Activated CD8-positive, alpha-beta T cell treated with anti-CD3 and anti-CD28 coated beads for 36 hours (primary cell): ENCODE measurements around the gene DGKD. TPM values are rescaled to one million over a fixed set of nuclear protein-coding genes. Genes with fewer than 3 reads are reported as not detected.

Experiments used
- ATAC-seq: fragments of 200-7000 bp; cut with Tn5 transposase; one replicate; pipeline ENCODE4 v1.10.0; 2021; ENCODE audit warnings: mild to moderate bottlenecking, moderate library complexity
- CTCF ChIA-PET: fragments of 350-600 bp; sonication (Branson Sonifier 250); formaldehyde crosslinking; loops from one replicate; lab custom pipeline; 2021; ENCODE audit warnings: antibody characterized with exemption; lab: Charles Lee
- POLR2A ChIA-PET: fragments of 350-600 bp; sonication (Branson Sonifier 250); formaldehyde crosslinking; loops from one replicate; lab custom pipeline; 2021; ENCODE audit warnings: antibody characterized with exemption; lab: Charles Lee
- DNase-seq: peaks from one replicate; pipeline ENCODE4 v3.0.0-alpha.2; 2020
- H3K27ac Mint-ChIP-seq: one replicate; pipeline ENCODE4 v1.8.0; 2021; ENCODE audit warnings: mild to moderate bottlenecking, mixed read lengths
- H3K27me3 Mint-ChIP-seq: one replicate; pipeline ENCODE4 v1.8.0; 2021; ENCODE audit warnings: mixed read lengths
- H3K36me3 Mint-ChIP-seq: one replicate; pipeline ENCODE4 v1.8.0; 2021; ENCODE audit warnings: low read depth, mixed read lengths
- H3K4me1 Mint-ChIP-seq: one replicate; pipeline ENCODE4 v1.8.0; 2021; ENCODE audit warnings: low read depth, mixed read lengths
- H3K4me3 Mint-ChIP-seq: one replicate; pipeline ENCODE4 v1.8.0; 2021; ENCODE audit warnings: mild to moderate bottlenecking, moderate library complexity, mixed read lengths
- H3K9me3 Mint-ChIP-seq: one replicate; pipeline ENCODE4 v1.8.0; 2021; ENCODE audit warnings: mixed read lengths
- CTCF ChIP-seq: fragments of 200-600 bp; IDR thresholded peaks from one replicate; pipeline ENCODE4 v1.8.0; 2022; ENCODE audit warnings: antibody characterized with exemption, mild to moderate bottlenecking
- intact Hi-C: fragments of 100-400 bp; cut with micrococcal nuclease; formaldehyde crosslinking; loops from one replicate; pipeline ENCODE4 v1.10.0; 2022
- total RNA-seq, 2 experiments: library from RNA; stranded (reverse); gene quantifications; one replicate each; pipeline ENCODE4 v1.2.3, GENCODE V29; 2021

The DGKD gene
- total RNA-seq, 2 experiments from 2014 or later = 89.6 to 99.5 TPM

- Mint-ChIP-seq H3K27ac (peak overlapping the region; percentile 58), H3K4me1 (no peaks in the 10 kb centered on the region), H3K36me3 (peaks cover 35% of the 10 kb centered on the region), H3K4me3 (no peak overlapping the region), H3K27me3 (no peaks in the 10 kb centered on the region), H3K9me3 (no peaks in the 10 kb centered on the region)
- no peak for TF ChIP-seq CTCF
- ChIA-PET CTCF (interaction anchor here (2.3 kb wide), 1 partner anchor 14 kb away, joined by 8 read pairs; no protein-coding TSS in a partner anchor), POLR2A (no interaction called here)
- DNase-seq (no peak), ATAC-seq (no peak)
- intact Hi-C loops = no loop called here
Observed at GRCh38 chr2:233456934-233457333, 102.6 kb downstream of the DGKD start.

- Mint-ChIP-seq H3K4me1 (no peaks in the 10 kb centered on the region), H3K36me3 (peaks cover 34% of the 10 kb centered on the region), H3K27ac (peak overlapping the region; percentile 58), H3K9me3 (no peaks in the 10 kb centered on the region), H3K4me3 (no peak overlapping the region), H3K27me3 (no peaks in the 10 kb centered on the region)
- ATAC-seq = no peak
- DNase-seq = no peak
- ChIA-PET POLR2A (no interaction called here), CTCF (interaction anchor here (2.3 kb wide), 1 partner anchor 14 kb away, joined by 8 read pairs; no protein-coding TSS in a partner anchor)
- intact Hi-C loops = no loop called here
- no peak for TF ChIP-seq CTCF
Observed at GRCh38 chr2:233457356-233457755, 103.1 kb downstream of the DGKD start.

DNA sequence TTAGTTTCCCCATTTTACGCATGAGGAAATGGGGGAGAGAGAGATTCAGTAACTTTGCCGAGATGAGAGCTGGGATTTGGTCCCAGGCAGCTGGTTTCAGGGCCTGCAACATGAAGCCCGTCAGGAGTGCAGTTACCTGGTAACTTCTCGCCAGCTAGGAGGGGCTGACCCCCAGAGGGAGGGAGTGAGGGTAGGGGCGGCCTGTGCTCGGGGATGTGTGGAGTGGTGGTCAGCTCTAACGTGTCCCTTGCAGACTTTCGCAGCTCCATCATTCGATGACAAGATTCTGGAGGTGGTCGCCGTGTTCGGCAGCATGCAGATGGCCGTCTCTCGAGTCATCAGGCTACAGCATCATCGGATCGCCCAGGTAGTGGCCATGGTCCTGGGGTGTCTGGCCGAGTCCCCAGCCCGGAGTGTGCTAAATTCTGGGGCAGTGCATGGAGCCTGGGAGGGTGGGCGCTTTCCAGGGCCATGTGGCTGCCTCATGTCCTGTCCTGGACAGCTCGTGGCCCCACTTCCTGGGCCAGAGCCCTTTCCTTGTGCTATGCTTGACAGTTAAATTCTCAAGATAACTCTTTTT lies 103.8 kb downstream of the DGKD start:
- no peak for DNase-seq
- no peaks in the 10 kb centered on the region for H3K27me3 Mint-ChIP-seq
- no peak for ATAC-seq
- ChIA-PET POLR2A (no interaction called here), CTCF (interaction anchor here (2.1 kb wide), 1 partner anchor 14 kb away, joined by 7 read pairs; no protein-coding TSS in a partner anchor)
- H3K4me3 Mint-ChIP-seq = no peak overlapping the region
- no peaks in the 10 kb centered on the region for H3K9me3 Mint-ChIP-seq
- intact Hi-C loops = no loop called here
- no peak for TF ChIP-seq CTCF
- no peak overlapping the region for H3K27ac Mint-ChIP-seq
- H3K36me3 Mint-ChIP-seq = peaks cover 36% of the 10 kb centered on the region
- no peaks in the 10 kb centered on the region for H3K4me1 Mint-ChIP-seq

- TF ChIP-seq CTCF = no peak
Observed at GRCh38 chr2:233458826-233459225, 104.5 kb downstream of the DGKD start.

GRCh38 chr2:233459426-233459825 lies 105.1 kb downstream of the DGKD start:
- Mint-ChIP-seq H3K36me3 (peaks cover 41% of the 10 kb centered on the region), H3K4me1 (no peaks in the 10 kb centered on the region), H3K4me3 (no peak overlapping the region), H3K9me3 (no peaks in the 10 kb centered on the region), H3K27ac (no peak overlapping the region), H3K27me3 (no peaks in the 10 kb centered on the region)
- POLR2A ChIA-PET = no interaction called here
- no peak for TF ChIP-seq CTCF
- intact Hi-C loops = no loop called here
- no peak for DNase-seq
- CTCF ChIA-PET = interaction anchor here (2.1 kb wide), 1 partner anchor 16 kb away, joined by 7 read pairs; no protein-coding TSS in a partner anchor
- no peak for ATAC-seq

More at GRCh38 chr2:233458826-233459225, 104.5 kb downstream of the DGKD start:
- ATAC-seq = no peak
- H3K27me3 Mint-ChIP-seq = no peaks in the 10 kb centered on the region
- CTCF ChIA-PET = interaction anchor here (2.1 kb wide), 1 partner anchor 15 kb away, joined by 7 read pairs; no protein-coding TSS in a partner anchor
- intact Hi-C loops = no loop called here
- no peaks in the 10 kb centered on the region for H3K9me3 Mint-ChIP-seq
- H3K4me1 Mint-ChIP-seq = no peaks in the 10 kb centered on the region
- peaks cover 40% of the 10 kb centered on the region for H3K36me3 Mint-ChIP-seq
- no peak overlapping the region for H3K27ac Mint-ChIP-seq
- POLR2A ChIA-PET = no interaction called here
- DNase-seq = no peak
- no peak overlapping the region for H3K4me3 Mint-ChIP-seq
